ENCODE measurements around the gene DNMT3B. TPM values are rescaled to one million over a fixed set of nuclear protein-coding genes. Genes with fewer than 3 reads are reported as not detected.

The DNMT3B gene
- total and polyA plus RNA-seq, 4 donors: 0.26 to 2.8 (median 0.60) TPM

- DNase-seq (ENCODE audit: low spot score): no peak
- H3K36me3 ChIP-seq (ENCODE audit: control insufficient read depth in 4 of 4, insufficient read depth in 3 of 4, low read depth in 1 of 4, low read length in 3 of 4): peaks cover 8 to 51% (median 27%) of the 10 kb centered on the region in 4 donors
- 98% methylated on average over 5 of the region's 5 CpGs for WGBS
These were observed 84.7 kb downstream of the DNMT3B start for GRCh38 chr20:32846852-32847251.

GRCh38 chr20:32847964-32848363 lies 85.8 kb downstream of the DNMT3B start:
- DNase-seq (ENCODE audit: low spot score): no peak
- H3K36me3 ChIP-seq (ENCODE audit: control insufficient read depth in 4 of 4, insufficient read depth in 3 of 4, low read depth in 1 of 4, low read length in 3 of 4): peaks cover 8 to 49% (median 21%) of the 10 kb centered on the region in 4 donors
- no peaks in the 10 kb centered on the region for H3K4me1 ChIP-seq (ENCODE audit: control insufficient read depth in 4 of 4, insufficient read depth in 4 of 4, low read length in 3 of 4)
- no peak overlapping the region for H3K27ac ChIP-seq (ENCODE audit: low read depth in 1 of 2, low read length in 2 of 2)
- no peak overlapping the region for H3K9ac ChIP-seq (ENCODE audit: low read depth in 1 of 2, low read length in 2 of 2)
- no peaks in the 10 kb centered on the region for H3K9me3 ChIP-seq (ENCODE audit: control insufficient read depth in 4 of 4, low read length in 3 of 4)
- TF ChIP-seq NR2F2 (IDR thresholded peaks at IDR 0.05) (no peak), ZBTB33 (IDR thresholded peaks at IDR 0.05) (no peak), FOXA1 (IDR thresholded peaks at IDR 0.05) (no peak), HNF4A (conservative IDR thresholded peaks at IDR 0.05) (no peak), EGR1 (IDR thresholded peaks at IDR 0.05; ENCODE audit: low read depth in 2 of 2) (no peak), SP1 (IDR thresholded peaks at IDR 0.05) (no peak), RXRA (IDR thresholded peaks at IDR 0.05) (no peak), JUND (IDR thresholded peaks at IDR 0.05) (no peak), ATF3 (IDR thresholded peaks at IDR 0.05) (no peak), CTCF (IDR thresholded peaks at IDR 0.05; ENCODE audit: low read depth, low read length, missing input control) (no peak), HNF4G (IDR thresholded peaks at IDR 0.05) (no peak), MAX (IDR thresholded peaks at IDR 0.05) (no peak), GABPA (IDR thresholded peaks at IDR 0.05 in 1 of 2, conservative IDR thresholded peaks at IDR 0.05 in 1 of 2) (no peak), FOXA2 (IDR thresholded peaks at IDR 0.05) (no peak)
- 95% methylated on average over 5 of the region's 5 CpGs for WGBS
- no peak overlapping the region for H3K4me3 ChIP-seq (ENCODE audit: low read depth in 1 of 3, low read length in 3 of 3)
- no peaks in the 10 kb centered on the region for H3K27me3 ChIP-seq (ENCODE audit: control insufficient read depth in 4 of 4, insufficient read depth in 4 of 4, low read length in 3 of 4)

More at GRCh38 chr20:32846852-32847251, 84.7 kb downstream of the DNMT3B start:
- TF ChIP-seq RXRA (IDR thresholded peaks at IDR 0.05) (no peak), MAX (IDR thresholded peaks at IDR 0.05) (no peak), FOXA1 (IDR thresholded peaks at IDR 0.05) (no peak)
- H3K9me3 ChIP-seq (ENCODE audit: control insufficient read depth in 4 of 4, low read length in 3 of 4): no peaks in the 10 kb centered on the region
- H3K27me3 ChIP-seq (ENCODE audit: control insufficient read depth in 4 of 4, insufficient read depth in 4 of 4, low read length in 3 of 4): no peaks in the 10 kb centered on the region
- no peak overlapping the region for H3K9ac ChIP-seq (ENCODE audit: low read depth in 1 of 2, low read length in 2 of 2)
- no peak overlapping the region for H3K27ac ChIP-seq (ENCODE audit: low read depth in 1 of 2, low read length in 2 of 2)
- H3K4me1 ChIP-seq (ENCODE audit: control insufficient read depth in 4 of 4, insufficient read depth in 4 of 4, low read length in 3 of 4): no peaks in the 10 kb centered on the region
- H3K4me3 ChIP-seq (ENCODE audit: low read depth in 1 of 3, low read length in 3 of 3): no peak overlapping the region

- peaks cover 5 to 46% (median 21%) of the 10 kb centered on the region in 4 donors for H3K36me3 ChIP-seq (ENCODE audit: control insufficient read depth in 4 of 4, insufficient read depth in 3 of 4, low read depth in 1 of 4, low read length in 3 of 4)
- no peak overlapping the region for H3K4me3 ChIP-seq (ENCODE audit: low read depth in 1 of 3, low read length in 3 of 3)
- H3K27me3 ChIP-seq (ENCODE audit: control insufficient read depth in 4 of 4, insufficient read depth in 4 of 4, low read length in 3 of 4): no peaks in the 10 kb centered on the region
- H3K27ac ChIP-seq (ENCODE audit: low read depth in 1 of 2, low read length in 2 of 2): no peak overlapping the region
- no peak overlapping the region for H3K9ac ChIP-seq (ENCODE audit: low read depth in 1 of 2, low read length in 2 of 2)
- no peaks in the 10 kb centered on the region for H3K4me1 ChIP-seq (ENCODE audit: control insufficient read depth in 4 of 4, insufficient read depth in 4 of 4, low read length in 3 of 4)
- no peak for DNase-seq (ENCODE audit: low spot score)
- WGBS: 96% methylated on average over 6 of the region's 6 CpGs
- H3K9me3 ChIP-seq (ENCODE audit: control insufficient read depth in 4 of 4, low read length in 3 of 4): no peaks in the 10 kb centered on the region
- TF ChIP-seq RXRA (IDR thresholded peaks at IDR 0.05): no peak
- no peak for TF ChIP-seq ATF3 (IDR thresholded peaks at IDR 0.05)
- TF ChIP-seq HNF4A (conservative IDR thresholded peaks at IDR 0.05): no peak
- no peak for TF ChIP-seq ZBTB33 (IDR thresholded peaks at IDR 0.05)
- TF ChIP-seq EGR1 (IDR thresholded peaks at IDR 0.05; ENCODE audit: low read depth in 2 of 2): no peak
- no peak for TF ChIP-seq JUND (IDR thresholded peaks at IDR 0.05)
- TF ChIP-seq SP1 (IDR thresholded peaks at IDR 0.05): no peak
- TF ChIP-seq RAD21 (IDR thresholded peaks at IDR 0.05): no peak
- TF ChIP-seq TAF1 (conservative IDR thresholded peaks at IDR 0.05): no peak
- no peak for TF ChIP-seq GABPA (IDR thresholded peaks at IDR 0.05 in 1 of 2, conservative IDR thresholded peaks at IDR 0.05 in 1 of 2)
- TF ChIP-seq HNF4G (IDR thresholded peaks at IDR 0.05): no peak
- no peak for TF ChIP-seq YY1 (IDR thresholded peaks at IDR 0.05)
These were observed 86.7 kb downstream of the DNMT3B start for GRCh38 chr20:32848846-32849245.
